Hematopoietic multipotent progenitor cell treated with erythropoietin and hydrocortisone succinate and interleukin-3 and kit ligand, for 8 days (in vitro differentiated cells): ENCODE results near the gene TMEM120A.

Experiments used
- DNase-seq: peaks from one replicate; pipeline ENCODE4 v3.0.0-alpha.2; 2015

The TMEM120A gene

GRCh38 chr7:75980430-75981202, 13.8 kb downstream of the TMEM120A start:
- DNase-seq, result no peak

DNA sequence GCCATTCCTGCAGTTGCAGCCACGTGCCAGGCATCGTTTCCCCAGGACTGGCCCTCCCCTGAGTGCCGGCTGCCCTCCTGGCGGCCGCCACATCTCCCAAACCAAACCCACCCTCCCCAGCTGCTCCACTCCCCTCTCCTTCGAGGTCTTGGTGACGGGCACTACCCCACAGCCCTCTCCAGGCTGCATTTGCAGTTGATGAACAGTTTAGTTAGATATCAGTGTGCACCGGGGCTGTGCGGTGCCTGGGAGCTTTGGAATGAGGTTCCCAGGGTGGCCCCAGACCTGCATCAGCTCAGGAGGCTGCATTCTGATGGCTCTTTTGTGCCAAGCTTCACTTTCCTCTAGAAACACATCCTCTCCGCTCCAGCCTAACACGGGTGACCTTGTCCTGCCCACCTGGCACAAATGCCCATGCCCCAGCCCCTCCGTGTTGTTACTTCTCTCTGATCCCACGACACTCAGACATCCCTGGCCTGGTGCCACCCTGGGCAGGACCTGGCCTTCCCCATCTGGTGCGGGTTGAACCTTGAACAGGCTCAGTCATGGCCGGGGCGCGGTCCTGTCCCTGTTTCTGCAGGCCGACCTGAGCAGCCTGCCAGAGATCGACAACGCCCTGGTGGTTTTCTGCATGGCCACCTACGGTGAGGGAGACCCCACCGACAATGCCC, 14.5 kb downstream of the TMEM120A start:
- DNase-seq, result no peak

DNA sequence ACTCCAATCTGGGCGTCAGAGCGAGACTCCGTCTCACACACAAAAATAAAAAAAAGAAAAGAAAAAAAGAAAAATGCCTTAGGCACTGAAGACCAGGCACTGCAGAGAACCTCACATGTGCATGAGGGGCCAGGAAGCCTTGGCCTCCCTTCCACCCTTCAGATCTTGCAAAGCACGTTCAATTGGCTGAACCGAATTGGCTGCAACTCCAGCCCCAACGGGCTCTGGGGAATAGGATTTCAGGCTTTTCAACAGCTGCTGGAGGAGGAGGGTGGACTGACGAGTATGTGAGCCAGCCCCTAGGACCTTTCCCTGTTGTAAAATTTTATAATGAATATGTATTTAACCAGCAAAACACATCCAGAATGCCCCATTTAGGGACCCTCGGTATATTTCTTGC, 16.7 kb downstream of the TMEM120A start:
- DNase-seq, result no peak

DNA sequence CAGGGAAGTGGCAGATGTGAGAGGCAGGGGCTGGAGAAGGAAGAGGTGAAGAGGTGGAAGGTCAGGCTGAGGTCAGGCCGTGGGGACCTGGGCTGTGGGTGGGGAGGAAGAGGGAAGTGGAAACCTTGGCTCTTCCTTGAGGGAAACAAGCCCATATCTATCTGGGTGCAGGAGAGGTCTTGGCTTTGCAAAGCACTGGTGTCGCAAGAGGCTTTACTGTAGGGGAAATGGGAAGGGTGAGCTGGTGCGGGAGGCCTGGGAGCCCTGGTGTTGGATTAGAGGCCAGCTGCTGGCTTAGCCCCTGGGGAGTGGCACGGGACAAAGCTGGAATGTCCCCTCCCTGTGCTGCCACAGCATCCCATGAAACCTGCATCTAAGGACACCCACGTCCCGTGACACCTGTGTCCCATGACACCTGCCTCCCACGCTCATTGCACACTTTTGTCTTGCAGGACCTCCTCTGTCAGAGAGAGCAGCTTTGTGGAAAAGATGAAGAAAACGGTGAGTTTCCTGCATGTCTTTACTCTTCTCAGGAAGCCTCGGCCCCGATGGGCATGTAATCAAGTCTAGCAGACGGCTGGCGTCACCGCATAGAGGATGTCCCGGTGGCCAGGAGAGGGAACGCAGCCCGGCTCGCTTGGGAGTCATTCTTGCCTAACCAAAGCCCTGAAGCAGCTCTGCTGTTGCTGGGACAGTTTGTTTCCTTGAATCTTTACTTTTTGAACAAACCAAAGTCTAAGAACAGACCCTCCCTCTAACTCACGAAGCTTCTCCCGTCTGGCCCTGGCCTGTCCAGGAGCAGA, 22.2 kb downstream of the TMEM120A start:
- no peak for DNase-seq

DNA sequence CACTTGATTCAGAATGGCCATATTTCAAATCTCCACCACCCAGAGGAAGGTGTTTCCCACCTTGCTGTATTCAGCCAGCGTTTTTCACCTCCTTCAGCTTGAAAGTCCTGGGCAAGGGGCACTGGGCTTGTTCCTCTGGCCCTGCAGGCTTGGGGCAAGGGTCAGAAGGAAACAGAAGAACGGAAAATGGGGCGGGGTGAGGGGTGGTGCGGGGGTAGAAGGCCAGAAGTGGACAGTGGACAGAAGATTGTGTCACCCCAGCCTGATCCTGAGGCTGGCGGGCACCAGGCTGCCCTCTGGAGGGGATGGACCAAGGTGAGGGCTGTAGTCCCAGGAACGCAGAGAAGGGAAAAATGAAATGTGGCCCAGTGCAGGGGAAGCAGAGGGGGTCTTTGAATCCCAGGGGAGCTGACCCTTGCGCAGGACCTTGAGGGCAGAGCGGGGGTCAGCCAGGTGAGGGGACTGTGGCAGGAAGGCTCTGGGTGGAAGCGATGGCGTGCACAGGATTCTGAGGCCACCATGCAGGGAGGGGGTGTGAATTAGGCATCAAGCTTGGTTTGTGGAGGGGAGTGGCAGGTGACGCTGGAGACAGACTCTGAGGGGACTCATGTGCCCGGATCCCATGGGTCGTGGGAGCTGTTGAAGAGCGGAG, 23.0 kb downstream of the TMEM120A start:
- no peak for DNase-seq

DNA sequence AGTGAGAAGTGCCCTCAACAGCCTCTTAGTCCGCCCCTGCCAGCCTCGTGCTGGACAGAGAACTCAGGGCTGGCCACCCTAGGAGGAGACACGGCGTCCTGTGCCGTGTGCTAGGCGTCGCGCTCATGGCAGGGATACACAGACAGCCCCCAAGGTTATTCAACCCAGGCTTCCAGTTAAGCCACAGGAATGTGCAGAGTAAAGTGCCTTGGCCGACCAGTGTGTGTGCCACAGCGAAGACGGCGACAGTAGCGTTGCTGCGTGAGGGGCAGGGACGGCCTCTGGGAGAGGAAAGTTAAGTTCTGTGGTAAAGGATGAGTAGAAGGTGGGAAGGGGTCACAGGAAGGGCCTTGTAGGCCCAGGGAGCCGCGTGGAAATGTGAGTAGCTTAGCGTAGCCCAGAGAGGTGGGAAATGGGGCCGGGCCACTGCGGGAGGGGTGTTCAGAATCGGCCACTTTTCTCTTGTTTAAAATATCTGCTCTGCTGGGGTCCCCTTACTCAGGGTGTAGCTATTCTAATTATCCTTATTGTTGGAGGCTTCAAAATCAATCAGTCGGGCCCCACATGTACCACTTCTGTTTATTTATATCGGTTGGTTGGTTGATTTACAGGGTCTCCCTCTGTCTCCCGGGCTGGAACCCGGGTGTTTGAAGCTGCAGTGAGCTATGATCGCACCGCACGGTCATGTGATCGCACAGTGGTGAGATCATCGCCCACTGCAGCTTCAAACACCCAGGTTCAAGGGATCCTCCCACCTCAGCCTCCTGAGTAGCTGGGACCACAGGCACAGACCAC, 24.5 kb downstream of the TMEM120A start:
- no peak for DNase-seq

- DNase-seq, result no peak
Observed at GRCh38 chr7:75969182-75969581, 25.2 kb downstream of the TMEM120A start.

DNA sequence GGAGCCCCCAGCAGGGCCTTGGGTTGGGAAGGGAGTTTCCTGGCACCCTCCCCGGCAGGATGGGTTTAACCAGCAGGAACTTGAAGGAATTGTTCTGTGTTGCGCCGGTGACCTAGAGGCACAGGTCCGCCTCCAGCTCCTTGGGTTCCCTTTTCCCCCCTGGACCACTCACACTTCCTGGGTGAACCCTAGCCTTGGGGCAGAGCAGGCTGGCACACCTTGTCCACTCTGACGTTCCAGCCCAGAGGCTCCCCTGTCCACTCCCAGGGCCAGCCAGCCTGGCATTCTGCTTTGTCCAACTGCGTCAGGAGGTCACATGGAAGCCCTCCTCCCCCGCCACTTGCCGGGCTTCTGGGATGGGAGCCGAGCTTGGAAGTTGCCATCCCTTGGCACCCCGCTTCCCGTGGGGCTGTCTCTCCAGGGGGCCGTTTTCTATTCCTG, 25.8 kb downstream of the TMEM120A start:
- no peak for DNase-seq

DNA sequence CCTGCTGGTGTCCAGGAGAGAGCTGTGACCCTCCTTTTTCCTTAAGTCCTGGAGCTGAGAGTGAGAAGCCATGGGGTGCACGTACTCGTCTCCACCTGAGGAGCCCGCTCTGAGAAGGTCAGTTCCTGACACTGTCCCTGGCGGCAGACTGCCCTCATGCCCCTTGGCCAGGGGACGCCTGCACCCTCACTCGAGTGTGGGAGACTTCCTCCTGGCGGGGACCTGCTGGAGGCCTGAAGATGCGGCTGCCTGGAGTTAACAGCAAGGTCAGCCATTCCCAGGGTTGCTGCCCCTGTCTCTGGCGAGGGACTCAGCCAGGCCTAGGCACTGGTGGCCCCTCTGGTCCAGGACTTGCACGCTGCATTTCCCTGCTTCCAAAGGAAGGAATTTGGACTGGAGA, 26.4 kb downstream of the TMEM120A start:
- no peak for DNase-seq

DNA sequence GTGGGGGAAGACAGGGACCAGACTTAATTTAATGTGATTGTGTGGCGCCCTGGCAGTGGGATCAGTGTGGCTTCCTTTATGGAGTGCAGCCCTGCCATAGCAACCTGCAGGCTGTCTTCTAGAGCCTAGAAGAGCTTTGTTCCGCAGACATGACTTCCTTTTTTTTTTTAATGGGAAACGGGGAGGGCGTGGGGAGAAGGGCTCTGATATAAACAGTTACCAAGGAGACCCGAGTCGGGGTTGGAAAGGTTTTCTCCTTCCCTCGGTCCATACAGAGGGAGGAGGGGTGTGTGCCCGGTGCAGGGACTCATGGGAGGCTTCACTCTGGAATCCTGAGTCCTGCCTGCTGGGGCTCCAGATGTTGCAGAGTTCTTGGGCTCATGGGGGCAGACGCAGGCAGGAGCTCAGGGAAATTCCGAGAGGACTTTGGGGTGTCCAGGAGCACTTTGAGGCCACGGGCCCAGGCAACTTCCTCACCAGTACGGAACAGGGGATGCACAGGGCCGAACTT, 26.9 kb downstream of the TMEM120A start:
- no peak for DNase-seq

DNA sequence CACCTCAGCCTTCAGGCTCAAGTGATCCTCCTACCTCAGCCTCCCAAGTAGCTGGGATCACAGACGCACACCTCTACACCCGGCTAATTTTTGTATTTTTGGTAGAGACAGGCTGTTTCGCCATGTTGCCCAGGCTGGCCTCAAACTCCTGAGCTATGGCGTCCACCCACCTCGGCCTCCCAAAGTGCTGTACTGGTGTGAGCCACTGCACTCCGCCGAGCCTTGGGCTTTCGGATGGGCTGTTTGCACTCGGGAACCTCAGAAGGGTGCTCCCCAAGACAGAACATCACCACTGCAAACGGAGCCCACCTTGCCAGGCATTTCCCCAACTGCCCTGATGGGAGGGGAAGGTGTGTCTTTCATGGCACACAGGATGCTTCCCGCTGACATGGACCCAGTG, 27.3 kb downstream of the TMEM120A start:
- DNase-seq, result no peak

DNA sequence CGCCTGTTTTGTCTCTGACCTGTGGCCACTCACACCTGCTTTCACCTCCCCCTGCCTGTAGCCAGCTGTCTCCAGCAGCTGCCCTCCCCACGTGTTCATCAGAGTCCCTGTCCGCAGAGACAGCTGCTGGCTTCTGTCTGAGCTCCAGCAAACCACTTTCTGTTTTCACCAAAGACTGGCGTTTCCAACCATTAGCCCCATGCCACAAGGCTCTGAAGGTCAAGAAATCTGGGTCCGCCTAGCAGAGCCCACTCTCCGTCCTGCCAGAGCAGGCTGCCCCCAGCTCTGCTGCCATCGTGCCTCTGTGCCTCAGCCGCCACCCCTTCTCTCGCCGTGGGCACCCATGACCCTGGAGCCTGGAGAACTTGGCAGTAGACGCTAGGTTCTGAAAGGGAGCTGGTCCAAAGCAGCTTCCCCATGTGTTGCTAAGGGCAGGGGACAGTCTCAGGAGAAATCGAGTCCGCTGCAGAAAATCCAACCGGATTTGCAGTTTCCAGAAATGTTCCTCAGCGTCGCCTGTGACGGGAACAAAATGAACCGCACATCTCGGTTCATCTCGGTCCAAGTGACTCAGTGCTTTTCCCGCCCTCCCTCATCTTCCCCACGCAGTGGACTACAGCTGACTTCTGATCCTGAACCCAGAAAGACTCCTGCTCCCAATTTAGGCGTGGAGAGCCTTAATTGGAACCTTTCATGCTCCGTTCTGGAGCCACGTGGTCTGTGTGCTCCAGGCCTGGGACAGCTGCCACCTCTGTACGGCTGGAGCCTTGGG, 28.0 kb downstream of the TMEM120A start:
- no peak for DNase-seq

DNA sequence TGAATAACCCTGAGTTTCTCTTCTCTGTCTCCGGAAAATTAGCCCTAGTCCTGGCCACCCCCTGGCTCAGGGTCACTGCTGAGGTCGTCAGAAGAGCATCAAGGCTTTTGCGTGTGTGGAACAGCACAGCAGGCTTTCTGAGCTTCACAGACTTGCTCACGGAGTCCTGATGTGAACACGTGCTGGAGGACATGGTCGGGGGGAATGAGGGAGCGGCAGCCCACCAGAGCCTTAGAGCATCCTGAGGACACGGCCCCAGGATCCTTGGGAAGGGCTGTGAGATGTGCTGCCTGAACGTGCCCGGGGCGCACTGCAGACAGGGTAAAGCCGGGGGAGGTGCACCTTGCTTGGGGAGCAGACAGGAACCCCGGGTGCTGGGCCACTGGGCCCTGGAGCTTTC, 28.8 kb downstream of the TMEM120A start:
- DNase-seq, result no peak

DNA sequence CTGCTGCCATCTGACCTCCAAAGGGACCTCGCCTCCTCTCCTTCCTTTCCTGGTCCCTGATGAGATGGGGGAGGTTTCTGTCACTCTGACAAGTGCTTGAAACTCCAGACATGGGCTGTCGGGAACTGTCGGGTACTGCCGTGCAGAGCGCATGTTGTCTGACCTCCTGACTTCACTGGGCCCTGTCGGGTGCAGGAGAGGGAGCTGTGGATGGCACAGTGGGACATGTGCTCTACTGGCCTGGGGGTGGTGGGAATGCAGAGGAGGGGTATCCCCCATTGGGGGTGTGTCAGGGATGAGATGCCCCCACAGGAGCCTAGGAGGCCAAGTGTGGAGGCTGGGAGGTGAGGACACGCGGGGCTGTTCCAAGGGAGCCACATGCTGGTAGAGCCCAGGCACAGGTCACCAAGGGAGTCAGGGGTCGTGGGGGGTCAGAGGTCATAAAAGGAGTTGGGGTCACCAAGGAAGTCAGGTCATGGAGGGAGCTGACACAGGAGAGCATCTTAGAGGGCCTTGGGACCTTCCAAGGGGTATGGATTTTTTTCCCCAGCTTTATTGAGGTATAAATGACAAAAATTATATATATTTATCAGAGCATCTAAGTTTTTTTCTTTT, 30.9 kb downstream of the TMEM120A start:
- DNase-seq, result no peak

DNA sequence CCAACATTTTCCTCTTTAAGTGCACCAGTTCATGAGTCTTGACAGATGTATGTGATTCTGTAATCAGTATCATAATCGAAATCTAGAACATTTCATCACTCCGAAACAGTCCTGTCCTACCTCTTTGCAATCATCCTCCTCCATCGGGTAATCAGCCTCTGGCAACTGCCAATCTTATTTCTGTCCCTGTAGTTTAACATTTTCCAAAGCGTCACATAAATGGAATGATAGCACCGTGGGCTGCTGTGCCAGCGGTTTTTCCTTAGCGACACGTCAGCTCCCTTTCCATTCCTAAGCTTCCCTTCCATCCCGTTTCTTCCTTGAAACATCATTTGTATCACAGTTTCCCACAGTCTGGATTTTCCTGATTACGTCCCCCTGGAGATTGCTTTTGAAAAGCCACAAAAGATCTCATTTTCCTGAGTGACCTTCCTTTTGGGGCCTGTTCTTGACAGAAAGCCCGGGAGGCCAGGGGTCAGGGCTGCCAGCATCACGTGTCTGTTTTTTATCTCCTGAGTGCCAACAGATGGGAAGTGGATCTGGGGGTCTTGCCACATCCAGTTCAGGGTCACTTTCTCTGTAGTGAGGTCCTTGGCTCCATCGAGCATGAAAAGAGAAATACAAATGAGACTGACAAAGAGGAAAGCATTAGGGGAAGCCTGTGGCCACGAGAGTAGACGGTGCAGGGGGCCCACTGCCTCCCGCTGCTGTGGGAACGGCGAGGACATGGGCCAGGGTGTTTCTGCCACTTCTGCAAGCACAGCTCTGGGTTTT, 31.6 kb downstream of the TMEM120A start:
- DNase-seq, result no peak

- no peak for DNase-seq
Observed at GRCh38 chr7:75961218-75961617, 33.2 kb downstream of the TMEM120A start.

DNA sequence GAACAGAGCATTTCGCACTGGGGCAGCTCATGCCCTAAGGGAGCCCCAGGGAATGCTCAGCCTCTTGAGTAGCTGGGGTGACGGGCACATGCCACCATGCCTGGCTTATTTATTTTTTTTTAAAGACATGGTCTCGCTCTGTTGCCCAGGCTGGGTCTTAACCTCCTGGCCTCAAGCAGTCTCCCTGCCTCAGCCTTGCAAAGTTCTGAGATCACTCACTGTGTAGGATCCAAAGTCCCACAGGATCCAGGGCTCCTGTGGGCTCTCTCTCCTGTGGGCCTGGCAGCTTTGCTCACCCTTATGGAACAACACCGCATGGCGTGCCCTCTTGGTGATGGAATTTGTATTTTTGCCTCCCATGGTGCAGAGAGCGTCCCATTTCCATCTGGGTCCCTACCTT, 34.0 kb downstream of the TMEM120A start:
- DNase-seq, result no peak

- no peak for DNase-seq
Observed at GRCh38 chr7:75958802-75959543, 35.4 kb downstream of the TMEM120A start.

DNA sequence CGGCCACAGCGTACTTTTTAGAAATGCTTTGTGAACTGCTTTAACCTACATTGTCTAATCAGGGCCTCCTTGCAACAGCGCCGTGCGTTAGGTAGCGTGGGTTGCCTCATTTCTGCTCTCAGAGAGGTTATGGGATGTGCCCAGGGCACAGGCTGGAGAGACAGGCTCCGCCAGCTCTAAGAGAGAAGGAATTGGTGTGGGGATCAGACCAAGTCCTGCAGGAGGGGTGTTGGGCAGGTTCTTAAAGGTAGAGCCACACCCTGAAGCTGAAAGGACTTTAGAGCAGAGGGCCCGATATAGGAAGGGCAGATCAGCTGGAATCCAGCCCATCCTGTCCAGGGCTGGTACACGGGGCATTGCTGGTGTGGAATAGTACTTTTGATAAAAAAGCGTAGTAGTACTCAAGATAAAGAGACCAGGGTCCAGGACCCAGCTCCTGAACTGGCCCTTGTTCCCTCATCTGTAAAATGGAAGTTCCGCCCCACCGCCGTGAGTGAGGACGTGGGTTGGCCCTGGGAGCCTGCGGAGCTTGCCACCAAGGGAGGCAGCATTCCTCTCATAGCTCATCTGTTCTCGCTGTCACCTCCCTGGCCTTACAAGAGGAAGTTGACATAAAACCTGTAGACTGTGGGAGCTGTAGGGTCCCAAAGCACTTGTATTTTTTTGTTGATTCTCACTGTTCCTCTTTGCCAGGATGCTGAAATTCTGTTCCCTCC, 37.2 kb downstream of the TMEM120A start:
- DNase-seq, result no peak
